ENCODE data around the gene AAMDC.

AAMDC gene

GRCh38 chr11:77828926-77829325 is 8.0 kb downstream of the AAMDC start:
- no peak overlapping the region for H3K4me3 ChIP-seq (ENCODE audit: low read depth, low read length)
- H3K4me1 ChIP-seq (ENCODE audit: control insufficient read depth, insufficient read depth, low read length) = no peaks in the 10 kb centered on the region
- H3K9me3 ChIP-seq (ENCODE audit: control insufficient read depth, insufficient read depth, low read depth, low read length) = no peaks in the 10 kb centered on the region
- CTCF ChIA-PET = no interaction called here
- TF ChIP-seq PRDM2 (tag by site-specific recombination; IDR thresholded peaks at IDR 0.05; ENCODE audit: borderline replicate concordance) = no peak
- TF ChIP-seq ZNF548 (tag by site-specific recombination; IDR thresholded peaks at IDR 0.05) = no peak
- TF ChIP-seq FEZF1 (tag by site-specific recombination; IDR thresholded peaks at IDR 0.05) = no peak
- POLR2A ChIA-PET = no interaction called here
- H3K36me3 ChIP-seq (ENCODE audit: control insufficient read depth in 2 of 2, insufficient read depth in 1 of 2, low read length in 2 of 2) = no peaks in the 10 kb centered on the region
- no peak overlapping the region for H3K27ac ChIP-seq (ENCODE audit: extremely low read depth, low read depth, low read length)

- ChIA-PET CTCF (no interaction called here), POLR2A (interaction anchor here (1.1 kb wide), 1 partner anchor 162 kb away, joined by 3 read pairs; no protein-coding TSS in a partner anchor)
- Histone ChIP-seq H3K27ac (ENCODE audit: extremely low read depth, low read depth, low read length) (no peak overlapping the region), H3K9me3 (ENCODE audit: control insufficient read depth, insufficient read depth, low read depth, low read length) (no peaks in the 10 kb centered on the region), H3K36me3 (ENCODE audit: control insufficient read depth in 2 of 2, insufficient read depth in 1 of 2, low read length in 2 of 2) (no peaks in the 10 kb centered on the region), H3K4me3 (ENCODE audit: low read depth, low read length) (no peak overlapping the region), H3K4me1 (ENCODE audit: control insufficient read depth, insufficient read depth, low read length) (no peaks in the 10 kb centered on the region)
- TF ChIP-seq ZNF560 (tag by site-specific recombination; IDR thresholded peaks at IDR 0.05; ENCODE audit: borderline replicate concordance) (no peak), TCF7L2 (IDR thresholded peaks at IDR 0.05; ENCODE audit: borderline replicate concordance, low read depth, low read length) (no peak), AEBP2 (tag by site-specific recombination; IDR thresholded peaks at IDR 0.05; ENCODE audit: borderline replicate concordance) (no peak), ZNF510 (tag by site-specific recombination; IDR thresholded peaks at IDR 0.05; ENCODE audit: insufficient replicate concordance) (no peak), ZNF37A (tag by site-specific recombination; IDR thresholded peaks at IDR 0.05) (no peak), ZNF366 (tag by site-specific recombination; conservative IDR thresholded peaks at IDR 0.05) (no peak), ZNF132 (tag by site-specific recombination; IDR thresholded peaks at IDR 0.05; ENCODE audit: borderline replicate concordance) (no peak), ZNF155 (tag by site-specific recombination; IDR thresholded peaks at IDR 0.05) (no peak), PRDM1 (tag by site-specific recombination; IDR thresholded peaks at IDR 0.05) (no peak), MEIS1 (CRISPR knock-in tag; IDR thresholded peaks at IDR 0.05; ENCODE audit: borderline replicate concordance) (no peak), ZNF354C (tag by site-specific recombination; IDR thresholded peaks at IDR 0.05; ENCODE audit: borderline replicate concordance, low read depth) (no peak), PRDM4 (tag by site-specific recombination; IDR thresholded peaks at IDR 0.05) (no peak), ZNF157 (tag by site-specific recombination; IDR thresholded peaks at IDR 0.05) (no peak), ZNF501 (tag by site-specific recombination; IDR thresholded peaks at IDR 0.05) (no peak), HOXD13 (CRISPR knock-in tag; IDR thresholded peaks at IDR 0.05; ENCODE audit: borderline replicate concordance) (no peak), ZNF654 (tag by site-specific recombination; IDR thresholded peaks at IDR 0.05; ENCODE audit: low read depth) (no peak)
Observed at GRCh38 chr11:77833302-77833701, 12.4 kb downstream of the AAMDC start.
